ENCODE measurements around the gene ITGB2.
A peak's percentile ranks its signal among the peaks of the same experiment; 100 is the strongest.

Gene ITGB2

GRCh38 chr21:44955141-44955797 lies 34.6 kb upstream of the ITGB2 start:
- DNase-seq (ENCODE audit: low read depth), result no peak

DNA sequence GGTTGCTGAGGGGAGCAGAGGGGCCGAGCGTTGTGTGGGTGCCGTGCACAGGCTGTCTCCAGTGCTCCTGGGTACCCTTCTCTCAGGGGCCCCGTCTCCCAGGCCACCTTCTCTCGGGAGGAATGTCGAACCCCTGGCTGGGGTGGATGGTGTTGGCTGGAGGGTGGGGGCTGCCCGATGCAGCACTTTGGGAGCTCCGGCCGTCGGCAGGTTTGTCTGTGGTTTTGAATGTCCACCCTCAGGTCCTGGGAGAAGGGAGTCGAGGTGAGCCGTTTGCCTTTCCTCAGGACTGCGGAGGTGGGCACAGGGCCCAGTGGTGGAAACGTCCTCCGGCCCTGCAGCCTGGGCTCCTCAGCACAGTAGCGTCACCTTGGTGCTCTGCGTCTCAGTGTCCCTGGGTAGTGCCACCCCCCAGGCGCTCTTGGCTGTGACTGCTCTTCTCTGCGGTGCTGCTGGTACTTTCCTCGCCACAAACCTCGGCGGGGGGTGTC lies 33.6 kb upstream of the ITGB2 start:
- DNase-seq (ENCODE audit: low read depth), result no peak

DNA sequence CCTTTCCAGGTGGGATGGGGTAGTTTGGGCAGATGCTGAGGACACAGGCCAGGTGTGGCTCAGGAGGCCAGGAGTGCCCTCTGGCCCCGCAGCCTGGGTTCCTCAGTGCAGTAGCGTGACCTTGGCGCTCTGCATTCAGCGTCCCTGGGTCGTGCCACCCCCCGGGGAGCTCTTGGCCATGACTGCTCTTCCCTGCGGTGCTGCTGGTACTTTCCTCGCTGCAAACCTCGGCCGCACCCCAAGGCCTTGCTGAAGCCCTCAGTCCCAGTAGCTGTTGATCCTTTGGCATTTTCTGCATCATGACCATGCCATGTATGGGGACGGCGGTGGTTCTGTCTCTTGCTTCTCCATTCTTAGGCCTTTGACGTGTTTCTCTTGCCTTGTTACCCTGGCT lies 32.9 kb upstream of the ITGB2 start:
- DNase-seq (ENCODE audit: low read depth), result no peak

GRCh38 chr21:44952929-44953627 lies 32.4 kb upstream of the ITGB2 start:
- DNase-seq (ENCODE audit: low read depth), result no peak

DNA sequence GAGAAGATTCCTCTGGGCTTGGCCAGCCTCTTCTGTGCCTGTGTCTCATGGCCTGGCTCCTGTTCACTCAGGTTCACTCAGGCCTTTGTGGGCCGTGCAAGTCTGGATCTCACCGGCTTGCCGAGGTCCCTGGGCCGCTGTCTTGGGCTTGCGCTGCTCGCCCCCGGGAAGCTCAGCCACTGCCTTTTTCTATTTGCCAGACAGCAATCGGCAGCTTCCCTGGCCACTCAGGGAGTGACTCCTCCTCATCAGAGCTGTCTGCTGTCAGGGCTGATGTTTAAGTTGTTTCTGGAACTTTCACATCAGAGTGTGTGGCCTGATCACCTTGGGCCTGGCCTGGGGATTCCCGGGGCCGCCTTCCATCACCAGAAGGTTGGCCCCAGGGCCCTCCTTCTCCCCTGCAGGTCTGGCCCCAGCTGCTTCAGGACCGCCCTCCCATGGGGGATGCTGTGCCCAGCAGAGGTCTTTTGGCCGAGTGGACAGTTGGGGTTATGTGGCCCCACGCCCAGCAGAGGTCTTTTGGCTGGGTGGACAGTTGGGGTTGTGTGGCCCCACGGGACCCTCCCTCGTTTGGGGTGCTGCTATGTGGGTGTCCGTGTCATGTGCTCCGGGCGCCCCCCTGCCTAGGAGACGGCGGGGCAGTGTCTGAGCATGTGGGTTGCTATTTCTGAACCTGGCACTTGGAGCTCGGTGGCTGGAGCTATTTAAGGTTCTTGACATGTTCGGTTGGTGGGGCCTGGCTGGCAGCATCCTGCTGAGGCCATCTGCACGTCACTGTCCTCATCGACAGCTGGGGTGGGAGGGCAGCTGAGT lies 31.6 kb upstream of the ITGB2 start:
- DNase-seq (ENCODE audit: low read depth), result no peak

DNA sequence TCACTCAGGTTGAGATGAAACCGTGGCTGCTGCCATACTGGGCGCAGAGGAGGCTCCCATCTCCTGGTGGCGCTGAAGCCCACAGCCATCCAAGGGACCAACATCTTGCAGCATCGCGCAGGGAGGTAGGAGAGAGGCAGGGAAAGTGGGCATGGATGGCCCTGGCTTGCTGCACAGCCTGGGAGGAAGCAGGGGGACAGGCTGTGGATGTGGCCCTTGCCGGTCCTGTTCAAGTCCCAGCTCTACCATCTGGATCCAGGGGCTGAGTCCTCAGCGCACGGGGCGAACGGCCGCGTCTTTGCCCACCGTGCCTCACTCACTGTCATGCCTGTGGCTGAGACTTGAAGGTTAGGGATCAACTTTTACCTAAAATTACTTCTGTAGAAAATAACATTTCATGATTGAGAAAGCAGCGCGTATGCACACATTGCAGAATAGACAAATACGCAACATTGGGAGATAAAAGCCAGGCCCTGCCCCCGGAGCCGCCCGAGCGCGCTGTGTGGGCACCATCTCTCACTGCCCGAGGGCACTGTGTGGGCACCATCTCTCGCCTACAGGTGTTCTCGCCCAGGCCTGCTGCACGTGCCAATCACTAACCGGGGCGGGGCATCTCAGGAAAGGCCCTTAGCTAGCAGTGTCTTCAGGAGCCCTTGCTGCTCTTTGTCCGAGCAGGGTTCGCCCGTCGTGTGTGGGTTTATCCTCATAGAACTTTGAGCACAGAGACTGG lies 30.7 kb upstream of the ITGB2 start:
- DNase-seq (ENCODE audit: low read depth), result no peak

DNA sequence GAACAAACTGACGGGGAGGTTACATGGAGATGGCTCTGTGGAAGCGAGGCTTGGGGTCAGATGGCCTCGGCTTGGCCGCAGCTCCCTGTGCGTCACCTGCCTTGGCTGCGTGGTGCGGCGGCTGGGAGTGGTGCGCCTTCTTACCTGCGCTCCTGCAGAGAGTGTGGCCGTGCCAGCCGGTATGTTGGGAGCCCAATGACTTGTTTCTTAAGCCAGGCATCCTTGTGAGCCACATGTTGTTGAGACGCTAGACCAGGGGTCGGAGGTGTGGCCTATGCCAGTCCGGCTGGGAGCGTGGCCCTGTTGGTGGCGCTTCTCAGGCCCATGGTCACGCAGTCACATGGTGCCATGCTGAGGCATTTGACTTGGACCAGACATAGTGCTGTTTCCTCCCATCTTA lies 29.7 kb upstream of the ITGB2 start:
- no peak for DNase-seq (ENCODE audit: low read depth)

DNA sequence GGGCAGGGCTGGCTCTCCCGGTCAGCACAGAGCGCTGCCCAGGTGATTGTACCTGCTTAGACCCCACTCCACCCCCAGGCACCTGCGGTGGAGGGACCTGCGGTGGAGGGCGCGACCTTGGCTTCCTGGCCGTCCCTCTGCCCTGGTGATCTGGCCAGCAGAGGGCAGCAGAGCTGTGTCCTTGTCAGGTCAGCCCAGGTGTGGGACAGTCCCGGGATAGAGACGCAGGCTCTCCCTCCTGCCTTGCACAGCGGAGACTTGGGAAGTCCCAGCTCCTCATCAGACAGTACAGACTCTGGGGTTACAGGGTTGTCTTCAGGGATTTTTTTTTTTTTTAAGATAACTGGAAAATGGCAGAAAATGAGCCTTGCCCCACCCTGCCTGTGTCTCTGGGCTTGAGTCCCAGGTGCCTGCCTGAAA lies 29.1 kb upstream of the ITGB2 start:
- peak; percentile 68 for DNase-seq (ENCODE audit: low read depth)

GRCh38 chr21:44949161-44949778 lies 28.6 kb upstream of the ITGB2 start:
- no peak for DNase-seq (ENCODE audit: low read depth)

GRCh38 chr21:44948426-44949120 lies 27.9 kb upstream of the ITGB2 start:
- DNase-seq (ENCODE audit: low read depth), result no peak

- DNase-seq (ENCODE audit: low read depth), result no peak
Measured at GRCh38 chr21:44947930-44948331, 27.2 kb upstream of the ITGB2 start.

DNA sequence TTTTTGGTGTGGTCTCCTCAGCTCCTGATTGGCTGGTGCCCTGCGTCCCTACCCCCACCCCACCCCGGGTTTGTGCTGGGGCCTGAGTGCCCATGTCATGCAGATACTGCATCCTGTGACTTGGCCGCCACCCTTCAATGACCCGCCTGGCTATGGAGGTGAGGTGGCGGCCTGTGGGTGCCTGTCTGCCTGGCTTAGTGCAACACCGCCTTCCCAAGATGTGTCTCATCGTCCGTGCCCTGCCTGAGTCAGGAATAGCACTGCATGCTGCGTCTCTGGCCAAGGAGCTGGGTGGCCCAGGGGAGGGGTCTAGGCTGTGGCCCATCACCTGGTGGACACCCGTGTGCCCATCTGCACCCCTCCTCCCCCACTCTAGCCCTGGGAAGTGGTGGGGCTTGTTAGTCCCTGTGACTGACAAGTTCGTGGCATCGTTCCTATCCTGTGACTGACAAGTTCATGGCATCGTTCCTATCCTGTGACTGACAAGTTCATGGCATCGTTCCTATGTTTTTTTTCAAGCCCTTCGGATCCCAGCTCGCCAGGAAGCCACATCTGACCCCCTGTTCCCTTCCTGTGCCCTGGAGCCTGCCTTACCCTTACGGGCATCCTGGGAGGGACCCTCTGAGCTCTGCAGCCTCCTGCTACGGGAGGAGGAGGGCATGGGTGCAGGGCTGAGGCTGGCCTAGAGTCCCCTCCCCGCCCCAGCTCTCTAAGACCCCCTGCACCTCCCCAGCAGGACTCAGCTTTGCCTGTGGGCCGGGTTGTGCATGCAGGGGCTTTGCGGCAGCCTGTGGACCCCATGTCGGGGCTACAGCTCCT lies 26.6 kb upstream of the ITGB2 start:
- DNase-seq (ENCODE audit: low read depth), result no peak

- DNase-seq (ENCODE audit: low read depth), result no peak
Measured at GRCh38 chr21:44946254-44947041, 25.7 kb upstream of the ITGB2 start.

GRCh38 chr21:44944596-44944995 lies 23.9 kb upstream of the ITGB2 start:
- no peak for DNase-seq (ENCODE audit: low read depth)

DNA sequence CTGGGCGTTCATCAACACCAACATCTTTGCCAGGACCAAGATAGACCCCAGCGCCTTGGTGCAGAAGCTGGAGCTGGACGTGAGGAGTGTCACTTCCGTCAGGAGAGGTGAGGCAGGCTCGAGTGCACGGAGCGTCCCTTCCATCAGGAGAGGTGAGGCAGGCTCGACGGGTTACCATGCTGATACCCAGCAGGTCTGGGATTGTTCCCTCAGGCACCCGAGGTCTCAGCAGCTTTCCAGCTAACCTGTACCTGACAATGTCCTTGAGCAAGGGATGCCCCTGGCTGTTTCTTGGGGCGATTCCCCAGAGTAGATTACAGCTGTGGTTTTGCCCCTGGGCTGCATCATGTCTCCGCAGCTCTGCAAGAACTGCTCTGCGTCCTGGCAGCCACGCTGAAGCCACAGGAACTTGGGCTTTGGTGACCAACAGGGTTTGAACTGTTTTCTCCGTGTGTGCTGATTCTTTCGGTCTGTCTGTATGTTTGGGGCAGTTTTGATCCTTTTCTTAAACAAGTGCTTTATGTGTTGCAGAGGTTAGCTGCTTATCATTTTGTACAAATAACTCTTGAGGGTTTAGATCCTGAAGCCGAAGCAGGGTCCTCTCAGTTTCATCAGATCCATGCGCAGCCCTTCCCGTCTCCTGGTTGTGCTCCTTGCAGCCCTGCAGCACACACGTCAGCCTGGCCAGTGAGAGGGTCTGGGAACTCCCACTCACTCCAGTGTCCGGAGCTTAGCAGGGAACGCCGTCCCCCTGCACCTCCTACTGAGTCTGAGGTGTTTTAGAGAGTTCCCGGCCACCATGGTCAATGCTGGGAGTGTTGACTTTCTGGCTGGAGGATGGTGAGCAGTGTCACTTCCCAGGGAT lies 23.2 kb upstream of the ITGB2 start:
- DNase-seq (ENCODE audit: low read depth), result no peak

GRCh38 chr21:44943005-44943685 lies 22.4 kb upstream of the ITGB2 start:
- no peak for DNase-seq (ENCODE audit: low read depth)

GRCh38 chr21:44942566-44942965 lies 21.9 kb upstream of the ITGB2 start:
- no peak for DNase-seq (ENCODE audit: low read depth)

- no peak for DNase-seq (ENCODE audit: low read depth)
Measured at GRCh38 chr21:44941567-44941966, 20.9 kb upstream of the ITGB2 start.
